Stimulated activated CD8-positive, alpha-beta memory T cell treated with anti-CD3 and anti-CD28 coated beads, Interleukin-4, amount 100 ng/mL, for 24 hours (primary cell): Measurements from ENCODE around the gene KIF9.
"Not testable (repeated sequence)": the region's sequence is repeated elsewhere in the genome, so short reads cannot be mapped to it uniquely, and the experiment has no call there.

Source experiments
- DNase-seq: peaks from one replicate; pipeline ENCODE4 v3.0.0-alpha.2; 2020; ENCODE audit warnings: low read depth

KIF9 gene

DNA sequence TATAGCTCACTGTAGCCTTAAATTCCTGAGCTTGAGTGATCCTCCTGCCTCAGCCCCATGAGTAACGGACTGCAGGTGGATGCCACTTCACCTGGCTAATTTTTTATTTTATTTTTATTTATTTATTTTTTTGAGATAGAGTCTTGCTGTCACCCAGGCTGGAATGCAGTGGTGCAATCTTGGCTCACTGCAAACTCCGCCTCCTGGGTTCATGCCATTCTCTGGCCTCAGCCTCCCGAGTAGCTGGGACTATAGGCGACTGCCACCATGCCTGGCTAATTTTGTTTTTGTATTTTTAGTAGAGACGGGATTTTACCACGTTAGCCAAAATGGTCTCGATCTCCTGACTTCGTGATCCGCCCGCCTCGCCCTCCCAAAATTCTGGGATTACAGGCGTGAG is 102.6 kb downstream of the KIF9 start:
- not testable (repeated sequence) for DNase-seq
